ENCODE results near the gene GIT2. TPM values are rescaled to one million over a fixed set of nuclear protein-coding genes. Genes with fewer than 3 reads are reported as not detected.

Gene GIT2
- total and polyA plus RNA-seq, 10 of the 15 experiments (the other 5 are each of a cell fraction or from before 2014, with no cell fraction given): 9.1 to 49.9 (median 43.9) TPM

- ChIA-PET CTCF (no interaction called here), RAD21 (ENCODE audit: unreplicated experiment) (no interaction called here), POLR2A (interaction anchor here (1.3 kb wide), 1 partner anchor 9 kb away, joined by 3 read pairs; no protein-coding TSS in a partner anchor), SMC1A (ENCODE audit: uncharacterized antibody, unreplicated experiment) (interaction anchor here (0.9 to 1.0 kb wide), 4 partner anchors 9 to 67 kb away, joined by 3 read pairs; no protein-coding TSS in a partner anchor)
- Histone ChIP-seq H3K4me2 (ENCODE audit: control insufficient read depth, insufficient read depth) (no peak overlapping the region), H4K20me1 (ENCODE audit: control insufficient read depth, insufficient read depth) (no peaks in the 10 kb centered on the region), H3K79me2 (ENCODE audit: control insufficient read depth, insufficient read depth, low read length) (no peaks in the 10 kb centered on the region), H3K27ac (ENCODE audit: control insufficient read depth, insufficient read depth) (no peak overlapping the region), H2AFZ (ENCODE audit: control insufficient read depth, low read depth, low read length) (no peak overlapping the region), H3K36me3 (ENCODE audit: control insufficient read depth in 2 of 2, insufficient read depth in 2 of 2, low read length in 1 of 2) (peaks cover 23 to 31% of the 10 kb centered on the region in 2 experiments), H3K27me3 (replicated peaks in 1 of 2; ENCODE audit: control insufficient read depth in 2 of 2, insufficient read depth in 2 of 2, low read length in 1 of 2) (no peaks in the 10 kb centered on the region), H3K4me1 (ENCODE audit: control insufficient read depth, insufficient read depth, low read length) (peaks cover 11% of the 10 kb centered on the region; the same call in 1 of the 2 replicates), H3K4me3 (no peak overlapping the region), H3K9ac (ENCODE audit: control insufficient read depth, insufficient read depth, low read length) (no peak overlapping the region), H3K9me3 (replicated peaks; ENCODE audit: control insufficient read depth, insufficient read depth, low read length) (no peaks in the 10 kb centered on the region)
- TF ChIP-seq SIN3A (IDR thresholded peaks at IDR 0.05; ENCODE audit: low read depth, low read length) (no peak), MEF2B (IDR thresholded peaks at IDR 0.05; ENCODE audit: partially characterized antibody, poor library complexity, severe bottlenecking) (no peak), TAF1 (IDR thresholded peaks at IDR 0.05; ENCODE audit: borderline replicate concordance, low read depth, low read length) (no peak), NFXL1 (IDR thresholded peaks at IDR 0.05; ENCODE audit: borderline replicate concordance) (no peak), POLR2AphosphoS5 (IDR thresholded peaks at IDR 0.05; ENCODE audit: low read length) (no peak), ESRRA (IDR thresholded peaks at IDR 0.05; ENCODE audit: low read length) (no peak), IRF4 (IDR thresholded peaks at IDR 0.05; ENCODE audit: low read depth, low read length) (no peak), RUNX3 (IDR thresholded peaks at IDR 0.05; ENCODE audit: low read length) (no peak), IRF3 (IDR thresholded peaks at IDR 0.05) (no peak), CBX3 (IDR thresholded peaks at IDR 0.05; ENCODE audit: borderline replicate concordance, low read depth) (no peak), SREBF2 (IDR thresholded peaks at IDR 0.05; ENCODE audit: low read length) (no peak)
- in situ Hi-C loops (cut with MboI): no loop called here
- intact Hi-C loops (cut with micrococcal nuclease; ENCODE audit: unreplicated experiment): no loop called here
- 49% methylated on average over 8 of the region's 8 CpGs for WGBS (ENCODE audit: insufficient coverage, insufficient replicate concordance, low lambda C conversion rate, missing lambda C conversion rate)
- no TSS peak for BruUV-seq (replicated peaks)
- no peak for ATAC-seq
- FAIRE-seq: no peak
- no peak for DNase-seq (ENCODE audit: low read depth, low spot score)
These were observed 43.3 kb downstream of the GIT2 start for GRCh38 chr12:109952873-109953272.
